Activated CD4-positive, alpha-beta T cell treated with anti-CD3 and anti-CD28 coated beads for 36 hours (primary cell): ENCODE results near the gene ZNF503. TPM values are rescaled to one million over a fixed set of nuclear protein-coding genes. Genes with fewer than 3 reads are reported as not detected.
A peak's percentile ranks its signal among the peaks of the same experiment; 100 is the strongest.

Experiments used
- ATAC-seq: fragments of 200-7000 bp; cut with Tn5 transposase; one replicate; pipeline ENCODE4 v1.10.0; 2021; ENCODE audit warnings: mild to moderate bottlenecking, moderate library complexity
- CTCF ChIA-PET: fragments of 350-600 bp; sonication (Branson Sonifier 250); formaldehyde crosslinking; loops from one replicate; lab custom pipeline; 2021; ENCODE audit warnings: antibody characterized with exemption; lab: Charles Lee
- POLR2A ChIA-PET: fragments of 350-600 bp; sonication (Branson Sonifier 250); formaldehyde crosslinking; loops from one replicate; lab custom pipeline; 2021; ENCODE audit warnings: antibody characterized with exemption, inconsistent platforms; lab: Charles Lee
- DNase-seq: peaks from one replicate; pipeline ENCODE4 v3.0.0-alpha.2; 2020
- H3K27ac Mint-ChIP-seq: one replicate; pipeline ENCODE4 v1.8.0; 2021; ENCODE audit warnings: mixed read lengths
- H3K27me3 Mint-ChIP-seq: one replicate; pipeline ENCODE4 v1.8.0; 2021; ENCODE audit warnings: mixed read lengths
- H3K36me3 Mint-ChIP-seq: one replicate; pipeline ENCODE4 v1.8.0; 2021; ENCODE audit warnings: low read depth, mixed read lengths
- H3K4me1 Mint-ChIP-seq: one replicate; pipeline ENCODE4 v1.8.0; 2021; ENCODE audit warnings: mixed read lengths
- H3K4me3 Mint-ChIP-seq: one replicate; pipeline ENCODE4 v1.8.0; 2021; ENCODE audit warnings: mild to moderate bottlenecking, moderate library complexity, mixed read lengths
- H3K9me3 Mint-ChIP-seq: one replicate; pipeline ENCODE4 v1.8.0; 2021; ENCODE audit warnings: low read depth, mixed read lengths
- intact Hi-C, 2 experiments: fragments of 100-400 bp; cut with DNase I in 1 of 2; cut with micrococcal nuclease in 1 of 2; formaldehyde crosslinking; loops; one replicate each; pipeline versions ENCODE4 v1.14.2 to v1.15.1; 2022 to 2024; cut with DNase I, micrococcal nuclease
- total RNA-seq, 2 experiments: library from RNA; stranded (reverse); gene quantifications; one replicate each; pipeline ENCODE4 v1.2.3, GENCODE V29; 2021

ZNF503 gene
- total RNA-seq, 2 experiments from 2014 or later = 0.40 to 0.46 TPM

GRCh38 chr10:75404815-75405597 is 3.4 kb upstream of the ZNF503 start:
- no peak overlapping the region for H3K4me3 Mint-ChIP-seq
- H3K4me1 Mint-ChIP-seq = peaks cover 30% of the 10 kb centered on the region
- intact Hi-C loops = loop anchor here (5.0 to 10.0 kb wide), 3 partner anchors 630 to 1580 kb away; no protein-coding TSS in a partner anchor
- POLR2A ChIA-PET = no interaction called here
- H3K36me3 Mint-ChIP-seq = no peaks in the 10 kb centered on the region
- H3K9me3 Mint-ChIP-seq = no peaks in the 10 kb centered on the region
- CTCF ChIA-PET = no interaction called here
- H3K27me3 Mint-ChIP-seq = peaks cover 62% of the 10 kb centered on the region
- ATAC-seq = no peak
- DNase-seq = no peak
- no peak overlapping the region for H3K27ac Mint-ChIP-seq

GRCh38 chr10:75403939-75404814 is 2.6 kb upstream of the ZNF503 start:
- CTCF ChIA-PET = no interaction called here
- Mint-ChIP-seq H3K4me3 (no peak overlapping the region), H3K27ac (no peak overlapping the region), H3K36me3 (no peaks in the 10 kb centered on the region), H3K27me3 (peaks cover 58% of the 10 kb centered on the region), H3K4me1 (peaks cover 30% of the 10 kb centered on the region), H3K9me3 (no peaks in the 10 kb centered on the region)
- POLR2A ChIA-PET = no interaction called here
- DNase-seq (no peak), ATAC-seq (no peak)
- intact Hi-C loops = loop anchor here (5.0 to 10.0 kb wide), 3 partner anchors 631 to 1581 kb away; no protein-coding TSS in a partner anchor

GRCh38 chr10:75403144-75403938 is 1.8 kb upstream of the ZNF503 start:
- Mint-ChIP-seq H3K27ac (no peak overlapping the region), H3K4me3 (peak overlapping the region; percentile 74), H3K27me3 (peaks cover 56% of the 10 kb centered on the region), H3K9me3 (no peaks in the 10 kb centered on the region), H3K36me3 (no peaks in the 10 kb centered on the region), H3K4me1 (peaks cover 27% of the 10 kb centered on the region)
- POLR2A ChIA-PET = no interaction called here
- intact Hi-C loops = loop anchor here (5.0 to 10.0 kb wide), 3 partner anchors 631 to 1581 kb away; no protein-coding TSS in a partner anchor
- CTCF ChIA-PET = no interaction called here
- ATAC-seq = no peak
- no peak for DNase-seq

- ChIA-PET CTCF (interaction anchor here (1.3 kb wide), 1 partner anchor 10 kb away, joined by 3 read pairs; no protein-coding TSS in a partner anchor), POLR2A (interaction anchor here (0.7 kb wide), 1 partner anchor 23 kb away, joined by 4 read pairs; no protein-coding TSS in a partner anchor)
- Mint-ChIP-seq H3K4me1 (peaks cover 25% of the 10 kb centered on the region), H3K27ac (no peak overlapping the region), H3K9me3 (no peaks in the 10 kb centered on the region), H3K36me3 (no peaks in the 10 kb centered on the region), H3K4me3 (peak overlapping the region; percentile 74), H3K27me3 (peaks cover 57% of the 10 kb centered on the region)
- intact Hi-C loops = loop anchor here (5.0 to 10.0 kb wide), 3 partner anchors 632 to 1582 kb away; no protein-coding TSS in a partner anchor
- DNase-seq = peak; percentile 25
- ATAC-seq = peak; percentile 21
These were observed 1.1 kb upstream of the ZNF503 start for GRCh38 chr10:75402486-75403143.

- intact Hi-C loops = loop anchor here (1.0 to 10.0 kb wide), 6 partner anchors 8 to 1584 kb away; no protein-coding TSS in a partner anchor
- Mint-ChIP-seq H3K9me3 (no peaks in the 10 kb centered on the region), H3K4me3 (peak overlapping the region; percentile 67), H3K27me3 (peaks cover 49% of the 10 kb centered on the region), H3K36me3 (no peaks in the 10 kb centered on the region), H3K27ac (no peak overlapping the region), H3K4me1 (peaks cover 22% of the 10 kb centered on the region)
- peak; percentile 37 for ATAC-seq
- CTCF ChIA-PET = interaction anchor here (0.6 to 1.3 kb wide), 2 partner anchors 11 to 983 kb away, joined by 3 read pairs; no protein-coding TSS in a partner anchor
- peak; percentile 55 for DNase-seq
- POLR2A ChIA-PET = interaction anchor here (0.6 kb wide), 1 partner anchor 11 kb away, joined by 3 read pairs; no protein-coding TSS in a partner anchor
These were observed 594 bp downstream of the ZNF503 start for GRCh38 chr10:75400771-75401568.

GRCh38 chr10:75400163-75400770 is 1.3 kb downstream of the ZNF503 start:
- no peaks in the 10 kb centered on the region for H3K9me3 Mint-ChIP-seq
- CTCF ChIA-PET = no interaction called here
- peaks cover 22% of the 10 kb centered on the region for H3K4me1 Mint-ChIP-seq
- POLR2A ChIA-PET = no interaction called here
- no peak overlapping the region for H3K27ac Mint-ChIP-seq
- DNase-seq (no peak), ATAC-seq (no peak)
- H3K4me3 Mint-ChIP-seq = peak overlapping the region; percentile 67
- peaks cover 47% of the 10 kb centered on the region for H3K27me3 Mint-ChIP-seq
- H3K36me3 Mint-ChIP-seq = no peaks in the 10 kb centered on the region
- intact Hi-C loops = loop anchor here (1.0 to 10.0 kb wide), 6 partner anchors 9 to 1585 kb away; no protein-coding TSS in a partner anchor

- POLR2A ChIA-PET = no interaction called here
- CTCF ChIA-PET = interaction anchor here (0.6 to 1.1 kb wide), 3 partner anchors 24 to 1080 kb away, joined by 3 to 4 read pairs (median 3); no protein-coding TSS in a partner anchor
- Mint-ChIP-seq H3K4me1 (peaks cover 27% of the 10 kb centered on the region), H3K27ac (no peak overlapping the region), H3K4me3 (peak overlapping the region; percentile 67), H3K9me3 (no peaks in the 10 kb centered on the region), H3K36me3 (no peaks in the 10 kb centered on the region), H3K27me3 (peaks cover 52% of the 10 kb centered on the region)
- intact Hi-C loops = loop anchor here (1.0 to 10.0 kb wide), 10 partner anchors 10 to 1713 kb away; no protein-coding TSS in a partner anchor
- peak; percentile 72 for DNase-seq
- peak; percentile 22 for ATAC-seq
These were observed 2.0 kb downstream of the ZNF503 start for GRCh38 chr10:75399461-75400162.

GRCh38 chr10:75398692-75399460 is 2.7 kb downstream of the ZNF503 start:
- Mint-ChIP-seq H3K9me3 (no peaks in the 10 kb centered on the region), H3K4me3 (no peak overlapping the region), H3K36me3 (no peaks in the 10 kb centered on the region), H3K4me1 (peaks cover 24% of the 10 kb centered on the region), H3K27ac (no peak overlapping the region), H3K27me3 (peaks cover 56% of the 10 kb centered on the region)
- POLR2A ChIA-PET = no interaction called here
- ATAC-seq (no peak), DNase-seq (no peak)
- CTCF ChIA-PET = interaction anchor here (0.6 to 1.1 kb wide), 3 partner anchors 24 to 1080 kb away, joined by 3 to 4 read pairs (median 3); no protein-coding TSS in a partner anchor
- intact Hi-C loops = loop anchor here in 1 of 2 experiments (5.0 to 10.0 kb wide), 4 partner anchors 516 to 1713 kb away; no protein-coding TSS in a partner anchor
